ENCODE results near the gene FAM222A.

FAM222A gene

GRCh38 chr12:109708939-109709338 lies 4.7 kb upstream of the FAM222A start:
- DNase-seq (ENCODE audit: low read depth, low spot score): no peak
- in situ Hi-C loops (cut with HindIII; ENCODE audit: low sequenced_read_pairs): no loop called here
- H3K4me3 ChIP-seq (ENCODE audit: low read depth, low read length): no peak overlapping the region
- TF ChIP-seq CTCF (IDR thresholded peaks at IDR 0.05; ENCODE audit: low read depth, low read length): no peak

GRCh38 chr12:109709401-109709991 lies 4.1 kb upstream of the FAM222A start:
- TF ChIP-seq CTCF (IDR thresholded peaks at IDR 0.05; ENCODE audit: low read depth, low read length): no peak
- no peak overlapping the region for H3K4me3 ChIP-seq (ENCODE audit: low read depth, low read length)
- no peak for DNase-seq (ENCODE audit: low read depth, low spot score)
- in situ Hi-C loops (cut with HindIII; ENCODE audit: low sequenced_read_pairs): no loop called here

GRCh38 chr12:109710205-109710746 lies 3.3 kb upstream of the FAM222A start:
- in situ Hi-C loops (cut with HindIII; ENCODE audit: low sequenced_read_pairs): no loop called here
- no peak overlapping the region for H3K4me3 ChIP-seq (ENCODE audit: low read depth, low read length)
- DNase-seq (ENCODE audit: low read depth, low spot score): peak; percentile 51
- no peak for TF ChIP-seq CTCF (IDR thresholded peaks at IDR 0.05; ENCODE audit: low read depth, low read length)

- in situ Hi-C loops (cut with HindIII; ENCODE audit: low sequenced_read_pairs): no loop called here
- TF ChIP-seq CTCF (IDR thresholded peaks at IDR 0.05; ENCODE audit: low read depth, low read length): no peak
- no peak overlapping the region for H3K4me3 ChIP-seq (ENCODE audit: low read depth, low read length)
- no peak for DNase-seq (ENCODE audit: low read depth, low spot score)
Measured at GRCh38 chr12:109710747-109711595, 2.7 kb upstream of the FAM222A start.

- H3K4me3 ChIP-seq (ENCODE audit: low read depth, low read length): no peak overlapping the region
- in situ Hi-C loops (cut with HindIII; ENCODE audit: low sequenced_read_pairs): no loop called here
- no peak for DNase-seq (ENCODE audit: low read depth, low spot score)
- TF ChIP-seq CTCF (IDR thresholded peaks at IDR 0.05; ENCODE audit: low read depth, low read length): no peak
Measured at GRCh38 chr12:109711596-109712461, 1.8 kb upstream of the FAM222A start.

Measured in astrocyte of the spinal cord (primary cell).